Embryonic facial prominence (tissue), 1 donor: Measurements from ENCODE around the gene PHC2.
A peak's percentile ranks its signal among the peaks of the same experiment; 100 is the strongest.

ENCODE experiments used
- DNase-seq: peaks from one replicate; pipeline ENCODE4 v3.0.0-alpha.2; 2016; ENCODE audit errors: extremely low spot score

The PHC2 gene

DNA sequence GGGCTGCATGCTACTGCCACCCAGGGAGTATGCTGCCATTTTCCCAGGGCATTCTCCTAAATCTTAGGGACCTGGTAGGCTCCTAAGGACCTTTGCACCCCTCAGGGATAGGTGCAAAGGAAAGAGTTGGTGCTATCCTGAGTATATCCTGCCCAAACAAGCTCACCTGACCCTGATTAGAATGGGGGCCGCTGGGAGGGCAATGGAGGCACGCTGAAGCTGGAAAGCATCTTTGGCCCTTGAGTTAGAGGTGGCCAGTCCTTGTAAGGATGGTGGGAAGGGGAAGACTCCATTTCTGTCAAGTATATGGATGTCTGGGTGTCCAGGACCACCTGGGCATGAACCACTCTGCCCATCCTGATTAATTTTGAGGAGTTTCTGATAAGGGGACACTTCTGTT is 61.1 kb downstream of the PHC2 start:
- DNase-seq: no peak

DNA sequence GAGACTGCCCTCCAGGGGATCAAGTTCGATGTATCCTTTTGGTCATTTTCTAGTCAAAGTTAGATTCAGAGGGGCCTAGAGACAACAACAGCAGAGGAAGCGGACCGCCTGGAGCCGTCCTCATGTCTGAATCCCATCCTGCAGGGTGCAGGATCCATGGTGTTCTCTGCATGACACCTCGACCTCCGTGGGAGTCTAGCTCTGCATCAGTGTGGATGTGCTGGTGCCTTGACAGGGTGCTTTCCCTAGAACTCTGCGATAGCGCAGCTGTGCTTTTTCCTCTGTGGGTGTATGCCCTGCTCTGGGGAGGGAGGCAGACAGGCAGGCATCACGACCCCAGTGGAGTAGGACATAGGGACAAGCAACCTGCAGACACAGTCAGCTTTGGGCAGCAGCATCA is 61.8 kb downstream of the PHC2 start:
- DNase-seq: no peak

DNA sequence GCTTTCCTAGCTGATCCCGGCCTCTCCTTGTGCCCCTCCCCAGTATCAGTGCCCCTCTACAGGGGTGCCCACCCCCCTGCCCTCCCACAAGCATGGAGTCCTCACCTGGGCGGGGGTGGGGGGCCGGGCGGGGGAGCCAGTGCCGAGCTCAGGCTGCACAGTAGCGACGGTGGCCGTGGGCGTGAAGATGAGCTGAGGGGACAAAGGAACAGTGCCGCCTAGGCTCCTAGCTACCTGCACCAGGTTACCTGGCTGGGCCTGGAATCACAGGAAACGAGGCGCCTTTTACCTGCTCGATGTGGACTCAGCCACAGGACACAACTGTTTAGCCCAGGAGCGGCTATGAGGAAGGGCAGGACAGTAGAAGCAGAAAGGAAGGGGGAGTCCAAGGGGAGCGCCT is 62.5 kb downstream of the PHC2 start:
- no peak for DNase-seq

DNA sequence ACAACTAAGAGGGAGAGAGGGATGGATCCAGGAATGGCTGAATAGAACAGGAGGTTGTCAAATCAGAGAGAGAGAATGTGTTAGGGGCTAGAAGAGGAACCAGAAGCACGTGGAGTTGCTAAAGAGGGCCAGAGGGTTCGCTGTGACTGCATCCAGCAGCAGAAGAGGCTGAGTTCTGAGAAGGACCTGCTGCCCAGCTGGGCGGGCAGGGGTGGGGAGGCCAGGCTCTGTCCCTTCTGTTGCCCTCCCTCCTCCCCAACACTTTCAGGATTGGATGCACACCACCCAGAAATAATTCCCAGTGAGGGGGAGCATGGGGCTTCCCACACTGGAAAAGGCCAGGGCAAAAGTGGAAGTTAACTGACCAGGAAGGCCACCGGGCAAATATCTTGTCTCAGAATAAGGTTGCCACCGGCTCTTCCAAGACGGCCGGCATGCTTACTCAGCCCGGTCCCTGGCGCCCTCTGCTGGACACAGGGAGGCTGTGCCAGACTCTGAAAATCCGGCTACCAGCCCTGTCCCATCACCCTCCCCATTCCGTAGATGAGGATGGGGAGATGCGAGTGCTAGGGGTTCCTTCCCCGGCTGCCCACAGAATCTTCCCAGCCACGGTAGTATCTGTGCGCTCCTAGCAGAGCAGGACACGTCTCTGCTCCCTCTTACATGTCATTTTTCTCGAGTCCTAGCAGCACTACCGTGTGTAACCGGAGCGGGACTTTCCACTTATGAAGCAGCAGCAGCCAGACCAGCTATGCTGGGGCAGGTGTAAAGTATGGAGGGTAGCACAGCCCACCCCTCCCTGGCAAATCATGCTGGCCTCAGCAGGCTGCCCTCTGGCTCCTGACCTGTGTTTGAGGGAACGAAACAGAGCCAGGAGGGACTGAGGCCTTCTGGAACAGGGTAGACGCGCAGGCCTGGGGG is 63.1 kb downstream of the PHC2 start:
- DNase-seq: peak; percentile 67

DNA sequence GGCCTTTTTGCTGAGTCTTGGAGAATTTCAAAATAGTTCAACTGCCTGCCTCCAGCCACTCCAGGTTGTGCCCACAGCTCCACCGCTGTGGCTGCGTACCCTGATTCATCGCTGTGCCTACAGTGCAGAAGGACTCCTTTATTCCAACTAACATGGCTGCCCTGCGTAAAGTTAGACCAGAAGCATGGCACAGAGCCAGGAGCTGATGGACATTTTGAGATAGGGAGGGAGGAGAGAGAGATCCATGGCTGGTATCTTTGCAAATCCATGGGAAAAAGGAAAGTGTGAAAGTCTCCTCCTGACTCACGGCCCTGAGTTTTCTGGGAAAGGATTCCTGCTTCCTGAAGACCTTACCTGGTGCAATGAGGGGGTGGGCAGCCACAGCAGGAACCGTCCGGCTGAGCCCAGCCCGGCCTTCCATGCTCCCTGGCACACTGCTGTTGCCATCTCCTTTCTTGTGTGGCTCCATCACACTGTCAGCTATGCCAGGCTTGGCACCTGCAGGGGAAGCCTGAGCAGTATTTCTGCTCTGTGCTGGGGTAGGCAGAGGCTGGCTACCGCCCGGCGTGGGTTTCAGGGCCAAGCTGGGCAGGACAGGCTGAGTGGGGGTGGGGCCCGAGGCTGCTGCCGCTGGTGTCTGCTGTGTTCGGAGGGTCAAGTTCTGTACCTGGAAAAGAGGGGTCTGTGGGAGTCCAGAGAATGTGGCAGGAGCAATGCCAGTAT is 64.0 kb downstream of the PHC2 start:
- DNase-seq: no peak

DNA sequence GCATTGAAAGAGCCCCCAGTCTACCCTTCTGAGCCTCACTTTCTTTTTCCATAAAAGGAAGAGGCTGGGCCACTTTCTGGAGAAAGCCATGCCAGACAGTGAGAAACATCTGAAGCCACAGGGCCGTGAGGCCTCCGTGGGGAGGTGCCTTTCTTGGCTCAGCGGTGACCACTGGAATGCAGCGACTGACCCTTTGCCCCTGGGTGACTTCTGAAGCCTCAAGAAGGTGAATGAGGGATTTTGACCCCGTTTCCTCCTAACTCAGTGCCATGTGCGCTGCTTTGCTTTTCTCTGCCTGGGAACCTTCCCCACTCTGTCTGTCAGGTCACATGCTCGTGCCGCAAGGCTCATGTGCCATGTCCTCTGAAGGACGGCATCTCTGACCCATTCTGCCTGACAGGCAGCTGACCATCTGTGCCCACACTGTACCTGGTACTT is 65.3 kb downstream of the PHC2 start:
- DNase-seq: no peak

DNA sequence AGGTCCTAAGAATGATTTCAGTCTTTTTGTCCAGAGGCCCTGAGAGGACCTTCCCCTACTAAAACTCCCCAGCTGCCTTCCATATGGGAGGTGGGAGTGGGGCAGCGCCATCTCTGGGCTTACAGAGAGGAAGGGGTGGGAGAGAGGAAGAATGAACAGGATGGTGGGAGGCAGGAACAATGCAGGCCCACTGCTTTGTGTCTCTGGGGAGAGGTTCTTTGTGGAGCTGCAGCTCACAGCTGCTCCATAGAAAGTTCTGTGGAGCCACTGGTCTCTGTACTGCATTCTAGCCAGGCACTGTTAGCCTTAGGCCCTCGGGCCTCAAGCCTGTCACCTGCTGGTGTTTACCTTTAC is 66.4 kb downstream of the PHC2 start:
- no peak for DNase-seq

DNA sequence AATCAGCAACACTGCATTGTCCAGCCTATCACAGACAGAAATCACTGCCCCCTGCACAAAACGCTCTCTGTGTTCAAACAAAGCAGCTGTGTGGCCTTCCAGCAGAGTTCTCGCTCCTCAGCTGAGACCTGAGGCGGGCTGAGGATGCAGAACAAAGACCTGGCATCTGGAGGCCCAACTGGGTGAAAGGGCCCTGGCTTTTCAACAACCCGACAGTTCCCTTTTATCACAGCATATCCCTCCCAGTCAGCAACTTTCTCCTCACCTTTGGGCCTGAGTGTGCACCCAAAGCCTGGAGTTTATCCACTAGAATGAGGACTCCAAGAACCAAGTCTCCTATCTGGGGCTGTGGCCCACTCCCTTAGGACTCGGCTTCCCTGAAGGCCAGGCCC is 67.4 kb downstream of the PHC2 start:
- no peak for DNase-seq

DNA sequence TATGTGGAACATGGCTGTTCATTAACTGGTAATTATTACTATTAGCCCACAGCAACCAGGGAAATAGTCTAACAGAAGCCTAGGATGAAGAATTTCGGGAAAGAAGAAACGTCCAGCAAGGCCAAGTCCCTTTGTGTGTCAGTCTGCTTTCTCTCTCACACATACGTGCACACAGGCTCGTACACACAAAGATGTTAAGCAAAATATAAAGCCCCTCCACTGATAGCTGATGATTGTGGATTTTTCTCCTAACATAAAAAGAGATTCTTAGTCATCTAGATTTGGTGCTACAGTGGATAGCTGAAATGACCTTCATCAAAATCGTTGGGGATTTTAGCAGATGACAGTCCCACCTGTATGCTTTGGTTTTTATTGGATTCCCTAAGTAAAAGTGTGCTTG is 67.9 kb downstream of the PHC2 start:
- no peak for DNase-seq

DNA sequence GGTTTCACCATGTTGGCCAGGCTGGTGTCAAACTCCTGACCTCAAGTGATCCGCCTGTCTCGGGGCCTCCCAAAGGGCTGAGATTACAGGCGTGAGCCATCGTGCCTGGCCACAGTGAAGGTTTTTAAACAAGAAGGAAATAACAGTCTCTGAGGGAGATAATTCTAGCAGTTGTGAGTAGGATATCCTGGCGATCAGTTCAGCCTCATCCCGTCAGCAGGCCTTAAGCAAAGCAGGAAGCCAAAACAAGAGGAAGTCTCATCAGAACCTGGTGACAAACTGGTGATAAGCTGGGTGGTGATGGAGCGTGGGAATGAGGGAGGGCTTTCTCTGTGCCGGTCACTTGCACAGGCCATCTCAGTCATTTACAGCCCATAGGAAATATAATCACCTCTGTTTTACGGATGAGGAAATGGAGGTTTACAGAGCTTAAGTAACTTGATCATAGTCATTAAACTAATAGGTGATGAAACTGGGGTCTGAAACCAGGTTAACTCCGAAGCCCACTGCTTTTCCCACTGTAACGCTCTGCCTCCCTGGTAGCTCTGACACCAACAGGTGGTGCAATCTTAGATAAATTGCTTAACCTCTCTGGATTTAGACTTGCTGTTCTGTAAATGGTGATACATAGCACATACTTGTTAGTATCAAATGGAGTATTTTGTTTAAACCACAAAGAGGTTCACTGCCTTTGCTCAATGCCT is 69.2 kb downstream of the PHC2 start:
- no peak for DNase-seq

DNA sequence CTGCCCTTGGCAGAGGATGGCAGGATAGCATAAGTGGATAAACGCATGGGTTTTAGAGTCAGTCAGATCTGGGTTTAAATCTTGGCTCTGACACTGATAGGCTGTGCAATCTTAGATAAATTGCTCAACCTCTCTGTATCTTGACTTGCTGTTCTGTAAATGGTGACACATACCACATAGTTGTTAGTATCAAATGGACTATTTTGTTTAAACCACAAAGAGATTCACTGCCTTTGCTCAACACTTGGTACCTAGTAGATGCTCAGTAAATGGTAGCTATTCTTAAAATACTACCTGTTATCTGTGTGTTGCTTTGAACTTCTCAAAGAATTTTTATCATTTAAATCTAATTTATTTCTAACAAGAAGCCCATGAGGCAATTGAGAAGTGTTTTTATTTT is 70.5 kb downstream of the PHC2 start:
- DNase-seq: no peak

DNA sequence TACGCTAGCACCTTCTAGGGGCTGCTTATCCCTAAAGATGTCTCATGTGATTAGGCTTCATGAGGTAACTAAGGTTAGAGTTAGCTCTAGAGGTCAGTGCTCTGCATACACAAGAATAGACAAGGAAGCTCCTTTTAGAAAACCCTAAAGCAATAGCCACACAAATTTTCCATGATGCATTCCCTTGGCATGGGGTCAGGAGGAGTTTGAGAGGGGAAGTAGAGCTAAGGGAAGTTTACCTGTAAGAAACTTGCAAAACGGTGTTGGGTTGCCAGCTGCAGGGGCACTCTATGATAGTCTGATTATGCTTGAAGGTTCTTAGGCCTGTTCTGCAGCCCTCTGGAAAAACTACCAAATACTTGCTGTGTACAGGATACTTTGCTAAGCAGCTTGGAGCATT is 71.0 kb downstream of the PHC2 start:
- DNase-seq: no peak

DNA sequence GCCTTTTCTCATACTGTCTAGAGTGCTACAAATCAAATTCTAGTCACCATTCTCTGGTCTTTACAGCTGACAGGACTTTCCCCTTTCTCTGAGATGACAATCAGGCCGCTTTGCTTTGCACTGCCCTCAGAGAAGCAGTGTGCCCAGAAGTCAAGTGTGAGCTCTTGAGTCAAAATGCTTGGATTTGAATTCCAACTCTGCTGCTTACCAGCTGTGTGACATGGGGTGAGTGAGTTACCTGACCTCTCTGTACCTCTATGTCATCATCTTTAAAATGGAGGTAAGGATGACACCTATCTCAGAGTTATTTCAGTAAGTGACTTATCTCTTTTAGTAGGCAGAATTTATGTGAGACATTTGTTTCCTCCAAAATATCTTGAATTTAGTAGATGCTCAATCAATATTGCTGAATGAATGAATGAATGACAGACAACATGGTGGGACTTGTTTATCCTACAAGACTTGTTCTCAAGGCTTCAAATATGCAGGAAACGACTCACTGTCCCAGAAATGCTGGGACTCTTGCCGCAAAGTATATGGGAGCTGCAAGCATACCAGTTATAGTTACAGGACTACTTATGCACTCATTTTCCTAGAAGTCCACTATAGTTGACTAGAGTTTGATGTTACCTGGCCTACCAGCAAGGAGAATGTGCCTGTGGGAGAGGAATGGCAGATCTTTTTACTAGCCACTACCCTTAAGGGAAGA is 71.9 kb downstream of the PHC2 start:
- DNase-seq: no peak

DNA sequence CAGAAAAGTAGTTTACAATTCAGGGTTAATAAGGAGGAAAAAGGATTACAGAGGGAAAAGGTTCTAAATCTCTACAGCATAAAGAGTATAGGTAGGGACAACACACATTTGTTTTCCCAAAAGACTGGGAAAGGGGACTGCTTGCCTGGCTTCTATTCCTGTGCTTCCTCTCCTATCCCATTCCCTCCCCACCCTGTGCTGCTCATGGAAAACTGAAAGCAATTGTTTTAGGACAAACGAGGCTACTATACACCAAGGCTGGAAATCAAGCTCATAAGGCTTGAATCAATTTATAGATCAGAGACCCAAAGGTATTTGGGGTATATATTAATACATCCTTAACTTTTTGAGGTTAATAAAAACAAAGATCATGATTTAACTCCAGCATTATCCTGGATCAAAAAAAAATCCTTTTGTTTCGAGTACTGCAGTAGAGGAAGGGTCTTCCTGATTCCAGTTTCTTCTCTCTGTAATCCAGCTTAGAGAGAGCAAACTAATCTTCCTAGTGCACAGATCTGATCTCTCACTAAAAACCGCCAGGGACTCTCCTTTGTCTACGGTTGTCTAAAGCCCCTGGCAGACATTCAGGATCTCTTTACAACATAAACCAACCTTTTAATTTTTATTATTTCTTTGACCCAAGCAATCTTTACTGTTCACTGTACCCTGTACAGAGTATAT is 72.6 kb downstream of the PHC2 start:
- DNase-seq: no peak

DNA sequence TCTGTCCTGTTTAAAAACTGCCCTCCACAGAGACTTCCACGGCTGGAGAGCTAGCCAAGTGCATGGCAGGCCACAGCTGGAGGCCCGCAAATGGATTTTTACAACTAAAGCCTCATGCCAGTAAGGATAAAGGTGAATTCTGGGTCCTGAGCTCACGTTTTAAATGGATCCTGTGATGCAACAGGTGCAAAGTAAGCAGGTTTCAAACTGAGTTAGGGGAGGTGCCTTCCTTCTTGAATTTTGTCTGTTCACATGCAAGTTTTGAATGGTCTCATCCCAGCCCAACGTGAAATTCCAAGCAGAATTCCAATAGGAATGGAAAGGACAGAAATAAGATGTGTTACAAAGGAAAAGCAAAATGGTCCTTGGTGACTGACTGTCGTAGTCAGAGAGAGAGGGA is 73.8 kb downstream of the PHC2 start:
- no peak for DNase-seq

DNA sequence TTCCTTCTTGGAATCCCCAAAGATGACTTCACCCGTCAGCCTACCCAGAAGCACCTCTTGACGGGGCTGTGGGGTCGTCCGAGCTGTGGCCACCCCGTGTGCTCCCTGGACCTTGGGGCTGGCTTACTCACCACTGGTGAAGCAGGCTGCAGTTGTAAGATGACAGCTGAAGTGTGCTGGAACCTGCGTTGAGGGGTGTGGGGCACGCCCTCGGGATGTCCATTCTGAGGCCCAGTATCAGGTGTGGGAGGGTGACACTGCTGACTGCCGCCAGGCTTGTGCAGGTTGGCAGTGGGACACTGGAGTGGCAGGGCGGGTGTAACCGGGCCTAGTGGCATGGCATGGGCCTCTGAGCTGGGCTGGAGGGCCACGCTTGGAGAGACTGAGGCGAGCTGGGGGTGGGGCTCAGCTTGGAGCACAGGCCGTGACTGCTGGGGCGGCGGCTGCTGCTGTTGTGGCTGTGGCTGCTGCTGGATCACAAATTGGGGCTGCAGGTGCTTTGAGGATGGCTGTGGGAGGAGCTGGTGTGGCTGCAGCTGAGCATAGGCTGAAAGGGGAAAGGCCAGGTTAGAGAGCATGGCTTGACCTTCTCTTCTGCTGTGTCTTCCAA is 76.1 kb downstream of the PHC2 start:
- DNase-seq: no peak

DNA sequence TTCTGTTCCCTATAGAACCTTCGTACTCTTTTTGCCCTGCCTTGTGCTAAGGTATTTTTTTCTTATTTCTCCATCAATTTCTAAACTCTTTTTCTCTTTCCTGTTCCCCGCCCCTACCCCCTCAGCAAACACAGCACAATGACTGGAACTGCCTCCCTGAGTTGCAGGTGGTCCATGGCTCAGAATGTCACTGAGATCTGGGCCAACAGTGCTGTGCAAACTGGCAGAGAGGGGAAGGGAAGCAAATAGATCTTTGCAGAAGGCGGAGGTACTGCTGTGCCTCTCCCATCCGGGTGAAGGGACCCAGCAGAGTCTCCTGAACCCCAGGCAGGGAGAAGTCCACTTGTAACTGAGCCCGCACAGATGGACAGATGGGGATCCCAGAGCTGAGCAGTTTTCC is 77.4 kb downstream of the PHC2 start:
- DNase-seq: no peak

DNA sequence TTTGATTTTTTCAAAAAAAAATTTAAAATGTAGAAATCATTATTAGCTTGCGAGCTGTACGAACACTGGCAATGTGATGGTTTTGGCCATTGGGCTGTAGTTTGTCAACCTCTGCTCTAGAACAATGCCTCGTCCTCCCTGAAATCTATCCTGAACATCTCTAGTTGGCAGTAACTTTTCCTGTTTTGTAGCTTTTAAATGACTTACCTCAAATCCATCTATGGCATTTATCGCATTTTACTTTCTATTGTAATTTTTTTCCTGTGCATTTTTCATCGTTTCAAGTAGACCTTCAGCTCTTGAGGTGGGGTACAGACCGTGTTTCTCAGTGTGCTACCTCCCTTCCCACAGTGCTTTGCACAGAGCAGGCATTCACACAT is 79.6 kb downstream of the PHC2 start:
- no peak for DNase-seq

DNA sequence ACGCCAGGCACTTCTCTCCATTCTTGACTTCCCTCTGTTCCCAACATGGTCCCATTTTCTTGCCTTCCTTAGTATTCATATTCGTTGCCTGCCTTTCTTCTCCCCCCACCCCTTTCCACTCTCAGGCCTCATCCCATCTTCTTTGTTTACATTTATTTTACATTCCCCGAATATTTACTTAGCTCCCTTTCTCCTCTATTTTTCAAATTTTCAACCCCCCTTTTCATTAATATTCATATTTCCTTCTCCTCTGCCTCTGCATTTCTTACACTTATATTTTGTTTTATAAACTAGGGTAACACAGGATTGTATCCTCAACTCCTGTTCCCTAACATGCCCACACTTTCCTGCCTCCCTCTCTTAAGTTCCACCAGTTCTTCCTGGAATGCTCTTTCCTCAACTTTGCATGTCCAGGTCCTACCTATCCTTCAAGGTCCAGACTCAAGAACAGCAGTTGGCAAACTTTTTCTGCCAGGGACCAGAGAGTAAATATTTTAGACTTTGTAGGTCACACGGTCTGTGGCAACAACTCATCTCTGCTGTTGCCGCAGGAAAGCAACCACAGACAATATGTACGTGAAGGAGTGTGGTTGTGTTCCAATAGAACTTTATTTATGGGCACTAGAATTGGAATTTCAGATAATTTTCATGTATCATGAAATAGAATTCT is 80.1 kb downstream of the PHC2 start:
- DNase-seq: no peak

DNA sequence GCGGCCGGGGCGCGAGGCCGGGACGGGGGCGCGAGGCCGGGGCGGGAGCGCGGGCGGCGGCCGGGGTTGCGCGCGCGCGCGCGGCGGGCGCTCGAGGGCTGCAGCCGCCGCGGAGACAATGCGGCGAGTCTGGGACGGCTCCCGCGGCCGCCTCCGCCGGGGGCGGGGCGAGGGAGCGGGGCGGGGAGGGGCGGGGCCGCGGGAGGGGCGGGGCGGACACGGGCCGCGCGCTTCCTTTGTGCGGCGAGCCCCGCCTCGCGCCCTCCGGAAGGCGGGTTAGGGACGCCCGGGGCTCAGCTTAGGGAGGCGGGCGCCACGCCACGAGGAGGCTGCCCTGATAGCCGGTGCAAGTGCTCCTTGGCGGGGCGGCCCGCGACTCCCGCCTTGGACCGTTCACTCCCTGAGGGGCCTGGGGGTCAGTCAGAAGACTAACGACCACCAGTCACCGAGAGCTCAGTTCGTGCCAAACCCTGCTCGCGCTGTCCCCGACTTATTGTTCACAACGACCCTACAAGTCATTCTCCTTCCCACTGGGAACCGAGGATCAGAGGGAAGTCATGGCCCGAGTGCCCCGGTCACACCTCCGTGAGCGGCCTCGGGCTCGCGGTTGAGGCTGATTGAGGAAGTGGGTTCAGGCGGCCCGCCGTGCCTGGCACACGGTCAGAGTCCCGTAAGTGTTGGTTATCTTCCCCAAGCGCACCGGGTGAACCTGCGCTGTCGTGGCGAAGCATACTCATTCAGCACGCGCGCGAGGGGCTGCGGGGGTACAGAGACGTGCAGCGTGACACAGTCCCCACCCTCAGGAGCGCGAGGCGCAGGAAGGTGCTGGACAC is 80.9 kb downstream of the PHC2 start:
- no peak for DNase-seq
